Sigmoid colon (tissue), 7 donors: ENCODE measurements around the gene SLIT1. TPM values are rescaled to one million over a fixed set of nuclear protein-coding genes. Genes with fewer than 3 reads are reported as not detected.

ENCODE experiments used
- DNase-seq: peaks from one replicate; pipeline ENCODE4 v3.0.0-alpha.2; 2019
- H3K27ac ChIP-seq, 4 donors: fragments of 200-600 bp; sonication (generic); one replicate each; pipeline ENCODE4 v1.5.1; 2016 to 2019; ENCODE audit warnings: mild to moderate bottlenecking in 1 of 4
- H3K27me3 ChIP-seq, 3 donors: fragments of 200-600 bp; sonication (generic); one replicate each; pipeline ENCODE4 v1.5.1; 2019; ENCODE audit warnings: mild to moderate bottlenecking in 1 of 3
- H3K36me3 ChIP-seq, 4 donors: fragments of 200-600 bp; sonication (generic); one replicate each; pipeline ENCODE4 v1.5.1; 2016 to 2019
- H3K4me1 ChIP-seq, 4 donors: fragments of 200-600 bp; sonication (generic); one replicate each; pipeline ENCODE4 v1.5.1; 2017 to 2019
- H3K4me3 ChIP-seq, 4 donors: fragments of 200-600 bp; sonication (generic); one replicate each; pipeline ENCODE4 v1.5.1; 2017 to 2019; ENCODE audit warnings: mild to moderate bottlenecking in 2 of 4, moderate library complexity in 1 of 4
- H3K9me3 ChIP-seq, 4 donors: fragments of 200-600 bp in 3 of 4; sonication (generic) in 3 of 4; one replicate each; pipeline versions ENCODE4 v1.5.1 to v1.6.1; 2013 to 2019
- CTCF ChIP-seq, 4 experiments: fragments of 450-650 bp in 3 of 4; fragments of 200-600 bp in 1 of 4; IDR thresholded peaks; one replicate each; pipeline ENCODE4 v1.5.1; 2016 to 2019; ENCODE audit warnings: antibody characterized with exemption in 4 of 4, mild to moderate bottlenecking in 3 of 4, moderate library complexity in 2 of 4
- EP300 ChIP-seq, 4 donors: sonication (generic); formaldehyde crosslinking; IDR thresholded peaks; one replicate each; pipeline ENCODE4 v1.6.1; 2017; ENCODE audit warnings: antibody characterized with exemption in 4 of 4
- POLR2A ChIP-seq, 2 donors: fragments of 450-650 bp; IDR thresholded peaks; one replicate each; pipeline ENCODE4 v1.6.1; 2016; ENCODE audit warnings: antibody characterized with exemption in 2 of 2, mild to moderate bottlenecking in 2 of 2, moderate library complexity in 2 of 2
- POLR2AphosphoS5 ChIP-seq, 4 donors: sonication (generic); formaldehyde crosslinking; IDR thresholded peaks; one replicate each; pipeline ENCODE4 v1.6.1; 2017; ENCODE audit warnings: antibody characterized with exemption in 4 of 4
- WGBS, 2 donors: extraction: QIAGEN DNeasy Blood & Tissue Kit; methylation state at CpG; one replicate each; pipeline ENCODE4 v1.1.7; 2013; 5-methylcytosine and 5-hydroxymethylcytosine counted together
- intact Hi-C: fragments of 100-400 bp; cut with DNase I; formaldehyde crosslinking; loops from one replicate; pipeline ENCODE4 v1.15.1; 2023
- polyA plus RNA-seq, 3 donors: library from polyadenylated mRNA; stranded (reverse); fragments of 200-250 nt; gene quantifications; one replicate each; pipeline ENCODE4 v1.2.3, GENCODE V29; 2013
- total RNA-seq, 4 donors: library from RNA; depleted of rRNA; stranded (reverse); fragments of >200 nt; gene quantifications; one replicate each; pipeline ENCODE4 v1.1.0, GENCODE V29; 2016
- donor health status: healthy with polysubstance abuse.
- donor health status: Bipolar disorder and iron deficiency.
- donor health status: healthy.

Gene SLIT1
- total and polyA plus RNA-seq, 7 donors, result under 0.01 to 1.4 (median 0.58) TPM; not detected in 1

- Histone ChIP-seq H3K9me3 (no peaks in the 10 kb centered on the region), H3K4me3 (no peak overlapping the region), H3K36me3 (no peaks in the 10 kb centered on the region), H3K27me3 (peaks cover 0 to 16% (median 0%) of the 10 kb centered on the region in 3 donors), H3K4me1 (no peaks in the 10 kb centered on the region), H3K27ac (no peak overlapping the region)
- no peak for DNase-seq
- TF ChIP-seq POLR2AphosphoS5 (IDR thresholded peaks at IDR 0.05) (no peak), EP300 (IDR thresholded peaks at IDR 0.05) (no peak), POLR2A (IDR thresholded peaks at IDR 0.05) (no peak), CTCF (IDR thresholded peaks at IDR 0.05) (no peak)
- intact Hi-C loops, result no loop called here
- WGBS, 2 donors, result 76 to 79% methylated on average over 9 of the region's 9 CpGs
Observed at GRCh38 chr10:97090644-97091043, 95.1 kb downstream of the SLIT1 start.

GRCh38 chr10:97090035-97090434, 95.7 kb downstream of the SLIT1 start:
- DNase-seq, result no peak
- H3K9me3 ChIP-seq, result no peaks in the 10 kb centered on the region
- H3K4me1 ChIP-seq, result no peaks in the 10 kb centered on the region
- no peak for TF ChIP-seq CTCF (IDR thresholded peaks at IDR 0.05)
- no peak for TF ChIP-seq POLR2AphosphoS5 (IDR thresholded peaks at IDR 0.05)
- TF ChIP-seq EP300 (IDR thresholded peaks at IDR 0.05), result no peak
- no peak for TF ChIP-seq POLR2A (IDR thresholded peaks at IDR 0.05)
- intact Hi-C loops, result no loop called here
- WGBS, 2 donors, result 60 to 63% methylated on average over 10 of the region's 10 CpGs
- peaks cover 0 to 16% (median 0%) of the 10 kb centered on the region in 3 donors for H3K27me3 ChIP-seq
- no peak overlapping the region for H3K4me3 ChIP-seq
- H3K36me3 ChIP-seq, result no peaks in the 10 kb centered on the region
- no peak overlapping the region for H3K27ac ChIP-seq

- Histone ChIP-seq H3K36me3 (no peaks in the 10 kb centered on the region), H3K4me3 (no peak overlapping the region), H3K9me3 (no peaks in the 10 kb centered on the region), H3K4me1 (no peaks in the 10 kb centered on the region), H3K27ac (no peak overlapping the region), H3K27me3 (peaks cover 0 to 16% (median 0%) of the 10 kb centered on the region in 3 donors)
- DNase-seq, result no peak
- TF ChIP-seq EP300 (IDR thresholded peaks at IDR 0.05) (no peak), POLR2AphosphoS5 (IDR thresholded peaks at IDR 0.05) (no peak), POLR2A (IDR thresholded peaks at IDR 0.05) (no peak), CTCF (IDR thresholded peaks at IDR 0.05) (no peak)
- intact Hi-C loops, result no loop called here
- 19 to 33% methylated on average over 15 of the region's 15 CpGs for WGBS, 2 donors
Observed at GRCh38 chr10:97089209-97089870, 96.4 kb downstream of the SLIT1 start.

- DNase-seq, result no peak
Observed at GRCh38 chr10:97087296-97087695, 98.5 kb downstream of the SLIT1 start.

More at GRCh38 chr10:97087296-97087695, 98.5 kb downstream of the SLIT1 start:
- Histone ChIP-seq H3K27me3 (peaks cover 0 to 21% (median 0%) of the 10 kb centered on the region in 3 donors), H3K9me3 (no peaks in the 10 kb centered on the region), H3K36me3 (no peaks in the 10 kb centered on the region), H3K27ac (no peak overlapping the region), H3K4me3 (no peak overlapping the region), H3K4me1 (no peaks in the 10 kb centered on the region)
- TF ChIP-seq POLR2A (IDR thresholded peaks at IDR 0.05) (no peak), POLR2AphosphoS5 (IDR thresholded peaks at IDR 0.05) (no peak), EP300 (IDR thresholded peaks at IDR 0.05) (no peak), CTCF (IDR thresholded peaks at IDR 0.05) (no peak)
- WGBS, 2 donors, result 43% methylated on average over 9 of the region's 9 CpGs
- intact Hi-C loops, result no loop called here
